ENCODE data around the gene IDH3G. TPM values are rescaled to one million over a fixed set of nuclear protein-coding genes. Genes with fewer than 3 reads are reported as not detected.

Gene IDH3G
- total RNA-seq, 1 experiment from 2014 or later: 52.0 TPM

GRCh38 chrX:153769158-153769864 lies 24.9 kb downstream of the IDH3G start:
- no TSS peak for BruUV-seq (replicated peaks)
- Histone ChIP-seq H3K27me3 (replicated peaks; ENCODE audit: insufficient read depth, low read depth, low read length, poor library complexity) (no peaks in the 10 kb centered on the region), H3K36me3 (ENCODE audit: insufficient read depth, low read length, poor library complexity, severe bottlenecking) (no peaks in the 10 kb centered on the region), H3K4me3 (ENCODE audit: low read depth, low read length, poor library complexity, severe bottlenecking) (no peak overlapping the region), H3K9me3 (ENCODE audit: low read depth, low read length, poor library complexity, severe bottlenecking) (no peaks in the 10 kb centered on the region), H3K27ac (ENCODE audit: low read depth, low read length, poor library complexity, severe bottlenecking) (no peak overlapping the region), H3K4me1 (ENCODE audit: insufficient read depth, low read length, poor library complexity, severe bottlenecking) (no peaks in the 10 kb centered on the region)
- POLR2A ChIA-PET (ENCODE audit: low non-redundant PET): no interaction called here
- intact Hi-C loops (cut with micrococcal nuclease; ENCODE audit: unreplicated experiment): no loop called here
- no peak for DNase-seq (ENCODE audit: low spot score)
- CTCF ChIA-PET: no interaction called here
- no peak for TF ChIP-seq EZH2 (IDR thresholded peaks at IDR 0.05; ENCODE audit: borderline replicate concordance, low read depth, low read length, poor library complexity, severe bottlenecking)
- TF ChIP-seq, protein P1, sequence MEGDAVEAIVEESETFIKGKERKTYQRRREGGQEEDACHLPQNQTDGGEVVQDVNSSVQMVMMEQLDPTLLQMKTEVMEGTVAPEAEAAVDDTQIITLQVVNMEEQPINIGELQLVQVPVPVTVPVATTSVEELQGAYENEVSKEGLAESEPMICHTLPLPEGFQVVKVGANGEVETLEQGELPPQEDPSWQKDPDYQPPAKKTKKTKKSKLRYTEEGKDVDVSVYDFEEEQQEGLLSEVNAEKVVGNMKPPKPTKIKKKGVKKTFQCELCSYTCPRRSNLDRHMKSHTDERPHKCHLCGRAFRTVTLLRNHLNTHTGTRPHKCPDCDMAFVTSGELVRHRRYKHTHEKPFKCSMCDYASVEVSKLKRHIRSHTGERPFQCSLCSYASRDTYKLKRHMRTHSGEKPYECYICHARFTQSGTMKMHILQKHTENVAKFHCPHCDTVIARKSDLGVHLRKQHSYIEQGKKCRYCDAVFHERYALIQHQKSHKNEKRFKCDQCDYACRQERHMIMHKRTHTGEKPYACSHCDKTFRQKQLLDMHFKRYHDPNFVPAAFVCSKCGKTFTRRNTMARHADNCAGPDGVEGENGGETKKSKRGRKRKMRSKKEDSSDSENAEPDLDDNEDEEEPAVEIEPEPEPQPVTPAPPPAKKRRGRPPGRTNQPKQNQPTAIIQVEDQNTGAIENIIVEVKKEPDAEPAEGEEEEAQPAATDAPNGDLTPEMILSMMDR (conservative IDR thresholded peaks at IDR 0.05; ENCODE audit: low read depth, low read length): no peak

DNA sequence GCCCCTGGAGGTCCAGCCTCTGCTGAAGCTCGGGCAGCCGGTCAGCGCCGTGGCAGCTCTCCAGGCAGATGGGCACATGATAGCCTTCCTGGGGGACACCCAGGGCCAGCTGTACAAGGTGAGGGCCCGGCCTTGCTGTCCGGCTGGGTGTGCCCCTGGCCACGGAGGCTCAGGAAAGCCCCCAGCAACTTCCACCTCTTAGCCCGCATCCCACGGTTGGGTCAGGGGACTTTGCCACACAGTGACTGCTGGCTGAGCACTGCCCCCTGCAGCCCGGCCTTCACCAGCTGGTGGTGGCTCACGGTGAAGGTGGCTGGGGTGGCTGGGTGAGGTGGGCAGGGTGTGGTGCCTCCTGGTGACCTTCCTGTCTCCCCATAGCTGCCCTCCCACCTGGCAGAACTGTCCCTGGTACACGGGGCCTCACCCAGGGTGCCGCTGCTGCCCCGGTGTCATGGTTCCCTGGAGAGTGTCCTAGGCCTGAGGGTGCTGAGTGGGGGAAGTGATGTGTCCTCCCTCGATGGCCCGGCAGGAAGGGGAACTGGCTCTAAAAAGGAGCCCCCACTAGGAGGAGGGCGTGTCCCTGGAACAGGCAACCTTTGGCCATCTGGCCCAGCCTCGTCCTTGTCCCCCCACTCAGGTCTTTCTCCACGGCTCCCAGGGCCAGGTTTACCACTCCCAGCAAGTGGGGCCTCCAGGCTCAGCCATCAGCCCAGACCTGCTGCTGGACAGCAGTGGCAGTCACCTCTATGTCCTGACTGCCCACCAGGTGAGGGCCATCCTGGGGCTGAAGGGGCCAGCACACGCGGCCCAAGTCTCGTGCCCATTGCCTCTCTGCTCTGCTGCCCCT lies 25.6 kb downstream of the IDH3G start:
- Histone ChIP-seq H3K9me3 (ENCODE audit: low read depth, low read length, poor library complexity, severe bottlenecking) (no peaks in the 10 kb centered on the region), H3K27me3 (replicated peaks; ENCODE audit: insufficient read depth, low read depth, low read length, poor library complexity) (no peaks in the 10 kb centered on the region), H3K36me3 (ENCODE audit: insufficient read depth, low read length, poor library complexity, severe bottlenecking) (no peaks in the 10 kb centered on the region), H3K4me1 (ENCODE audit: insufficient read depth, low read length, poor library complexity, severe bottlenecking) (no peaks in the 10 kb centered on the region), H3K27ac (ENCODE audit: low read depth, low read length, poor library complexity, severe bottlenecking) (no peak overlapping the region), H3K4me3 (ENCODE audit: low read depth, low read length, poor library complexity, severe bottlenecking) (no peak overlapping the region)
- POLR2A ChIA-PET (ENCODE audit: low non-redundant PET): no interaction called here
- CTCF ChIA-PET: no interaction called here
- intact Hi-C loops (cut with micrococcal nuclease; ENCODE audit: unreplicated experiment): no loop called here
- DNase-seq (ENCODE audit: low spot score): no peak
- TF ChIP-seq, protein P1 (conservative IDR thresholded peaks at IDR 0.05; ENCODE audit: low read depth, low read length): no peak
- no peak for TF ChIP-seq EZH2 (IDR thresholded peaks at IDR 0.05; ENCODE audit: borderline replicate concordance, low read depth, low read length, poor library complexity, severe bottlenecking)
- no TSS peak for BruUV-seq (replicated peaks)

DNA sequence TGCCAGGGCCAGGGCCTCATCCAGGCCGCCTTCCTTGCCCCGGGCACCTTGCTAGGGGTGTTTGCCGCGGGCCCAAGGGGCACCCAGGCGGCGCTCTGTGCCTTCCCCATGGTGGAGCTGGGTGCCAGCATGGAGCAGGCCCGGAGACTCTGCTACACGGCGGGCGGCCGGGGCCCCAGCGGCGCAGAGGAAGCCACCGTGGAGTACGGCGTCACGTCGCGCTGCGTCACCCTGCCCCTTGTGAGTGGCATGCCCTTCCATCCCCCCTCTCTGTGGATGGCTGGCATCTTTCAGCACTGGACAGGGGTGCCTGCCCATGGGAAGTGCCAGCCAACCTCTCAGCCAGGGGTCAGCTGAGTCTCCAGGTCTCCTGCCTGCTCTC lies 26.5 kb downstream of the IDH3G start:
- no peak overlapping the region for H3K4me3 ChIP-seq (ENCODE audit: low read depth, low read length, poor library complexity, severe bottlenecking)
- H3K9me3 ChIP-seq (ENCODE audit: low read depth, low read length, poor library complexity, severe bottlenecking): no peaks in the 10 kb centered on the region
- no peak overlapping the region for H3K27ac ChIP-seq (ENCODE audit: low read depth, low read length, poor library complexity, severe bottlenecking)
- H3K4me1 ChIP-seq (ENCODE audit: insufficient read depth, low read length, poor library complexity, severe bottlenecking): no peaks in the 10 kb centered on the region
- TF ChIP-seq, protein P1 (conservative IDR thresholded peaks at IDR 0.05; ENCODE audit: low read depth, low read length): no peak
- TF ChIP-seq EZH2 (IDR thresholded peaks at IDR 0.05; ENCODE audit: borderline replicate concordance, low read depth, low read length, poor library complexity, severe bottlenecking): no peak
- DNase-seq (ENCODE audit: low spot score): no peak
- ChIA-PET CTCF (no interaction called here), POLR2A (ENCODE audit: low non-redundant PET) (no interaction called here)
- H3K27me3 ChIP-seq (replicated peaks; ENCODE audit: insufficient read depth, low read depth, low read length, poor library complexity): no peaks in the 10 kb centered on the region
- no TSS peak for BruUV-seq (replicated peaks)
- no peaks in the 10 kb centered on the region for H3K36me3 ChIP-seq (ENCODE audit: insufficient read depth, low read length, poor library complexity, severe bottlenecking)
- intact Hi-C loops (cut with micrococcal nuclease; ENCODE audit: unreplicated experiment): no loop called here
